CD4-positive, alpha-beta memory T cell (primary cell): ENCODE results near the gene LDLRAD4. TPM values are rescaled to one million over a fixed set of nuclear protein-coding genes. Genes with fewer than 3 reads are reported as not detected.

Source experiments
- CTCF ChIA-PET: fragments of 350-600 bp; sonication (Branson Sonifier 250); formaldehyde crosslinking; loops from one replicate; lab custom pipeline; 2021; ENCODE audit warnings: inconsistent platforms; ENCODE audit not compliant: partially characterized antibody; lab: Charles Lee
- POLR2A ChIA-PET: fragments of 350-600 bp; sonication (Branson Sonifier 250); formaldehyde crosslinking; loops from one replicate; lab custom pipeline; 2021; ENCODE audit not compliant: partially characterized antibody; lab: Charles Lee
- DNase-seq, 5 donors: peaks; one replicate each; pipeline versions ENCODE4 v3.0.0 to v3.0.0-alpha.2; 2020 to 2022; ENCODE audit warnings: mixed read lengths in 1 of 5
- H3K27ac ChIP-seq: one replicate; pipeline ENCODE4 v1.7.0; 2013; ENCODE audit warnings: low read depth, low read length
- H3K27me3 ChIP-seq: 2 replicates; pipeline ENCODE4 v1.7.0; 2013; ENCODE audit warnings: mild to moderate bottlenecking, low read length, moderate library complexity; ENCODE audit not compliant: insufficient read depth
- H3K36me3 ChIP-seq: 2 replicates; pipeline ENCODE4 v1.7.0; 2013; ENCODE audit warnings: mild to moderate bottlenecking, low read length, moderate library complexity; ENCODE audit not compliant: insufficient read depth
- H3K4me1 ChIP-seq: 2 replicates; pipeline ENCODE4 v1.7.0; 2013; ENCODE audit warnings: mild to moderate bottlenecking, low read length, moderate library complexity; ENCODE audit not compliant: insufficient read depth
- H3K4me3 ChIP-seq, 2 donors: one replicate each; pipeline ENCODE4 v1.7.0; 2013; ENCODE audit warnings: low read length in 2 of 2, mild to moderate bottlenecking in 1 of 2
- H3K9me3 ChIP-seq, 2 donors: one replicate each; pipeline ENCODE4 v1.7.0; 2013; ENCODE audit warnings: low read length in 2 of 2, control low read depth in 1 of 2; ENCODE audit not compliant: control insufficient read depth in 1 of 2
- H3K27ac Mint-ChIP-seq, 7 donors: one replicate each; pipeline ENCODE4 v1.8.0; 2020 to 2021; ENCODE audit warnings: mixed read lengths in 7 of 7, mild to moderate bottlenecking in 6 of 7, inconsistent platforms in 3 of 7, moderate library complexity in 3 of 7
- H3K27me3 Mint-ChIP-seq, 2 donors: one replicate each; pipeline ENCODE4 v1.8.0; 2020 to 2021; ENCODE audit warnings: mixed read lengths in 2 of 2
- H3K36me3 Mint-ChIP-seq, 2 donors: one replicate each; pipeline ENCODE4 v1.8.0; 2020 to 2021; ENCODE audit warnings: mixed read lengths in 2 of 2, inconsistent platforms in 1 of 2, mild to moderate bottlenecking in 1 of 2
- H3K4me1 Mint-ChIP-seq, 4 donors: one replicate each; pipeline ENCODE4 v1.8.0; 2020 to 2021; ENCODE audit warnings: mixed read lengths in 4 of 4, mild to moderate bottlenecking in 1 of 4
- H3K4me3 Mint-ChIP-seq, 8 donors: one replicate each; pipeline ENCODE4 v1.8.0; 2020 to 2021; ENCODE audit warnings: mixed read lengths in 8 of 8, mild to moderate bottlenecking in 7 of 8, moderate library complexity in 6 of 8, inconsistent platforms in 3 of 8
- H3K9me3 Mint-ChIP-seq, 8 donors: one replicate each; pipeline ENCODE4 v1.8.0; 2020 to 2021; ENCODE audit warnings: mixed read lengths in 8 of 8, mild to moderate bottlenecking in 5 of 8, inconsistent platforms in 3 of 8, moderate library complexity in 1 of 8
- intact Hi-C: fragments of 100-400 bp; cut with micrococcal nuclease; formaldehyde crosslinking; loops from one replicate; pipeline ENCODE4 v1.15.1; 2023
- polyA plus RNA-seq, 2 donors: library from polyadenylated mRNA; unstranded; fragments of 300-500 nt; fragmentation: Illumina TruSeq; gene quantifications; one replicate each; pipeline ENCODE4 v1.2.3, GENCODE V29; 2021
- total RNA-seq, 2 experiments: library from RNA; stranded (reverse); gene quantifications; one replicate each; pipeline ENCODE4 v1.2.3, GENCODE V29; 2021

Gene LDLRAD4
- total and polyA plus RNA-seq, 4 experiments from 2014 or later = 17.4 to 63.0 (median 36.6) TPM

DNA sequence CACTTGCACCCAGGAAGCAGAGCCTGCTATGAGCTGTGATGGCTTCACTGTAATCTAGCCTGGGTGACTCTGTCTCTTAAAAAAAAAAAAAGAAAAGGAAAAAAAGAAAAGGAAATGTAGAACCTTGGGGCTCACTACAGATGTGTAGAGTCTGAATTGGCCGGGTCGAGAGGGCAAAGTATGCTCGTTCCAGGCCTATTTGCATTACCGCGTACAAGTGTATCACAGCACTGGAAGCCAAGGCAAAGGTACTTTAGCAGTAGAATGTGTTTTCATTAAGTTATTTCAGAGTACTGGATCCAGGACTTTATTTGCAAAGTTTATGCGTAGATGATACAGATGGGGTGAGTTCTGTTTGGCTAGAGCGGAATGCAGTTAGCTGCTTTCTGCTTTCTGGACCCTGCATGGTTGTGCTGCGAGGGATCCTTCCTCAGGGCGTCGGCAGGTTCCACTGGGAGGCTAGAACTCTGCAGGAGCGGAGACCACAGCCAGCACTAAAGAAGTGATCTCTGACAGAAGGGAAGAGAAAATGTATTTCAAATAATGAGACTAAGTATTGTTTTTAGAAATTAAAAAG lies 51.8 kb downstream of the LDLRAD4 start:
- H3K4me3 Mint-ChIP-seq = peak overlapping the region in 1 of 8 donors; percentile 29
- intact Hi-C loops = no loop called here

DNA sequence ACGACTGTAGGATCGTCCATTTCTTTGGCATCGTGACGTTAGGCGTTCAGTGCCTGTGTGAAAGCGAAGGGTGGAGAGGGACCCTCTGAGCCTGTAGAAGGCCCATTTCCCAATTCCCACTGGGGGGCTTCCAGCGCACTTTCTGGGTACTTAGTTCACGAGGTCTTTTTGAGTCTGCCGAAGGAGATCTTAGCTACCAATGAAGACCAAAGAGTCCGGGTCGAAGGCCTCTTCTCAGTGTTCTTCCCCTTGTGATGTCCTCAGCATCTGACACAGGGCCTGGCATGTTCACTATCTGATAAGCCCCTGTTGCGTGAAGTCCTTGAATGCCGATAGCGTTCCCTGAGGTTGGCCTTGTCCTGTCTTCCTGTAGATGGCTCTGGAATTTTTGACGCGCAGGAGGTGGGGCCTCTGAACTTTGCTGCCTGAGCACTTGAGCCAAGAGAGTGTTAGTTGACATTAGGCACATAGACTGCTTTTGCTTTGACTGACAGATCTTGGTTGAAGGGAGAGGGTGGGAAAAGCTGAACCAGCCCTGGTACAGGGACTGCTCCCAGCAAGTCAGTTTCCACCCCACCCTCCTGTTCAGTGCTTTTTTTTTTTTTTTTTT lies 52.8 kb downstream of the LDLRAD4 start:
- Histone ChIP-seq H3K4me3 (no peak overlapping the region), H3K36me3 (no peaks in the 10 kb centered on the region), H3K4me1 (peaks cover 65% of the 10 kb centered on the region), H3K27me3 (no peaks in the 10 kb centered on the region), H3K9me3 (no peaks in the 10 kb centered on the region), H3K27ac (no peak overlapping the region)
- Mint-ChIP-seq H3K4me1 (peaks cover 50 to 72% (median 65%) of the 10 kb centered on the region in 4 donors), H3K4me3 (peak overlapping the region in 1 of 8 donors; percentile 35), H3K27ac (no peak overlapping the region), H3K9me3 (peaks cover 0 to 12% (median 3%) of the 10 kb centered on the region in 8 donors), H3K27me3 (peaks cover 0 to 5% of the 10 kb centered on the region in 2 donors), H3K36me3 (peaks cover 5 to 23% of the 10 kb centered on the region in 2 donors)
- intact Hi-C loops = no loop called here
- ChIA-PET CTCF (interaction anchor here (0.8 kb wide), 1 partner anchor 55 kb away, joined by 3 read pairs; no protein-coding TSS in a partner anchor), POLR2A (interaction anchor here (9.3 kb wide), 1 partner anchor 105 kb away, joined by 97 read pairs; no protein-coding TSS in a partner anchor)
- DNase-seq = no peak

More for the DNA sequence above, 51.8 kb downstream of the LDLRAD4 start:
- H3K27ac Mint-ChIP-seq = peak overlapping the region in 3 of 7 donors; percentile 19 to 38 (median 38)
- Histone ChIP-seq H3K27ac (no peak overlapping the region), H3K27me3 (no peaks in the 10 kb centered on the region), H3K4me1 (peaks cover 73% of the 10 kb centered on the region), H3K36me3 (no peaks in the 10 kb centered on the region), H3K4me3 (no peak overlapping the region), H3K9me3 (no peaks in the 10 kb centered on the region)
- H3K36me3 Mint-ChIP-seq = peaks cover 5 to 23% of the 10 kb centered on the region in 2 donors
- POLR2A ChIA-PET = interaction anchor here (0.9 kb wide), 1 partner anchor 9 kb away, joined by 5 read pairs; no protein-coding TSS in a partner anchor
- CTCF ChIA-PET = no interaction called here
- H3K27me3 Mint-ChIP-seq = peaks cover 0 to 5% of the 10 kb centered on the region in 2 donors
- H3K4me1 Mint-ChIP-seq = peaks cover 49 to 77% (median 69%) of the 10 kb centered on the region in 4 donors
- DNase-seq = no peak
- H3K9me3 Mint-ChIP-seq = peaks cover 0 to 10% (median 3%) of the 10 kb centered on the region in 8 donors

DNA sequence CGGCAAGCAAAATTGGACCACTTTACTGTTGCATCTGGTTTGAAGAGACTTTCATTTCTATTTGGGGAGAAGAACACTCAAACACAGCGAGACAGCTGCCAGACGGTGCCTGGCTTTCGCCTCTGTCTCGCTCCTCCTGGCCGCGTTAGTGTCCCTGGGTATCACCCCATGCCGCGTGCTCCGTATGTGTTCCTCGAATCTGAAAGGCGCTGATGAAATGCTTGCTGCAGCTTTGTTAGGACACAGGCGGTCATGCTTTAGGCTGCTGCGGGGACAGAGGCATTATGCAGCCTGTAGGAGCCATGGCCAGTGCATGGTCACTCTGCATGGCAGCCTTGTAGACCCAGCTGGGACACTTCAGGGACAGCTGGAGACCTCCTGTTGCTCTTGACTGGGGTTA lies 53.9 kb downstream of the LDLRAD4 start:
- CTCF ChIA-PET = interaction anchor here (1.1 kb wide), 1 partner anchor 103 kb away, joined by 3 read pairs; no protein-coding TSS in a partner anchor
- no peak for DNase-seq
- peak overlapping the region in 7 of 8 donors; percentile 85 to 93 (median 89) for H3K4me3 Mint-ChIP-seq

DNA sequence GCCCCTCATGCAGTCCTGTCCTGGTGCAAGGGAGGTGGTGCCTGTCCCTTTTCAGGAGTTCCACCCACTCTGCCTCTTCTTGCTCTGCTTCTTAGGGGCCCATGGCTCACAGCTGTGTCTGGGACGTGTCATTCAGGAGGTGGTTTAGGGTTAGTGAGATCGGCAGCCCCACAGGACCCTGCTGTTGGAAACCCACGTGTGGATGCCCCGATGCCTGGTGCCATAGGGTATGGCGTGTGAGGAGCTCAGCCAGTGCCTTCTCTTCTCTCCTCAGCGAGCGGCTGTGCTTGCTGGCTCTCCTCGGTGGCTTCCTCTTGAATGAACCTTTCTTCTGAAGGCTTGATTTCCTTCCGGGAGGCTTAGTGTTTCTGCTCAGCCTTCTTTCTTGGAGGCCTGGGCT lies 55.2 kb downstream of the LDLRAD4 start:
- peak overlapping the region; percentile 87 to 97 (median 95) for H3K27ac Mint-ChIP-seq
- peaks cover 42 to 72% (median 63%) of the 10 kb centered on the region in 4 donors for H3K4me1 Mint-ChIP-seq
- POLR2A ChIA-PET = interaction anchor here (0.7 to 9.3 kb wide), 10 partner anchors 8 to 162 kb away, joined by 3 to 97 read pairs (median 5); partner anchors contain the start of gene LDLRAD4

More for the DNA sequence above, 53.9 kb downstream of the LDLRAD4 start:
- H3K27ac ChIP-seq = no peak overlapping the region
- no peaks in the 10 kb centered on the region for H3K9me3 ChIP-seq
- peaks cover 63% of the 10 kb centered on the region for H3K4me1 ChIP-seq
- Mint-ChIP-seq H3K9me3 (peaks cover 0 to 12% (median 3%) of the 10 kb centered on the region in 8 donors), H3K27me3 (peaks cover 0 to 5% of the 10 kb centered on the region in 2 donors), H3K4me1 (peaks cover 45 to 72% (median 62%) of the 10 kb centered on the region in 4 donors), H3K36me3 (peaks cover 5 to 23% of the 10 kb centered on the region in 2 donors), H3K27ac (peak overlapping the region in 5 of 7 donors; percentile 36 to 96 (median 94))
- no peaks in the 10 kb centered on the region for H3K36me3 ChIP-seq
- H3K27me3 ChIP-seq = no peaks in the 10 kb centered on the region
- POLR2A ChIA-PET = interaction anchor here (1.4 to 9.3 kb wide), 5 partner anchors 10 to 164 kb away, joined by 4 to 97 read pairs (median 9); partner anchors contain the start of gene LDLRAD4
- H3K4me3 ChIP-seq = no peak overlapping the region
- intact Hi-C loops = no loop called here

DNA sequence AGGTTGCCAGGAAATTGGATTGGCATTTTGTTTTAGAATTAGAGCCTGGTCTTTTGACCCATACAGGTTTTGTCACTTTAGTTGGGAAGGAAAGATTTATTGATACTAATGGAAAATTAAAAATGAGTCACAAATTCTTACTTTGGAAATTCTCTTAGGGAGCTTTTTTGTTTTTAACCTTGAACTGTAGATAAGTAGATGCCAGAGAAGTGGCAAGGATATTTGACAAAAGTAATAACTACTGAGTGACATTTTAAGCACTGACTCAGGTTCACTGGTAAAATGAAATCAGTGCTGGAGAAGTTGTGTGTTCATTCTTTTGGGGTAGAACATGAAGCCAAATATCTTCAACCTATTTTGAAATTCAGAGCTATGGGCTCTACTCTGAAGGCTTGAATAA lies 56.5 kb downstream of the LDLRAD4 start:
- POLR2A ChIA-PET = interaction anchor here (0.7 to 9.3 kb wide), 5 partner anchors 11 to 101 kb away, joined by 3 to 97 read pairs (median 4); partner anchors contain the start of gene LDLRAD4
- DNase-seq = no peak
- Histone ChIP-seq H3K27ac (no peak overlapping the region), H3K27me3 (no peaks in the 10 kb centered on the region), H3K4me1 (peaks cover 68% of the 10 kb centered on the region), H3K36me3 (no peaks in the 10 kb centered on the region), H3K9me3 (no peaks in the 10 kb centered on the region), H3K4me3 (no peak overlapping the region)
- Mint-ChIP-seq H3K27me3 (no peaks in the 10 kb centered on the region), H3K36me3 (peaks cover 5 to 23% of the 10 kb centered on the region in 2 donors), H3K27ac (peak overlapping the region; percentile 7 to 96 (median 87)), H3K4me3 (peak overlapping the region in 4 of 8 donors; percentile 34 to 93 (median 90)), H3K9me3 (peaks cover 0 to 12% (median 2%) of the 10 kb centered on the region in 8 donors), H3K4me1 (peaks cover 46 to 73% (median 65%) of the 10 kb centered on the region in 4 donors)
- CTCF ChIA-PET = interaction anchor here (1.3 to 1.9 kb wide), 3 partner anchors 59 to 158 kb away, joined by 3 to 7 read pairs (median 3); no protein-coding TSS in a partner anchor
- intact Hi-C loops = loop anchor here (2.0 kb wide), 1 partner anchor 16 kb away; no protein-coding TSS in a partner anchor

More for the DNA sequence above, 55.2 kb downstream of the LDLRAD4 start:
- Mint-ChIP-seq H3K4me3 (peak overlapping the region; percentile 85 to 93 (median 88)), H3K36me3 (peaks cover 5 to 23% of the 10 kb centered on the region in 2 donors), H3K9me3 (peaks cover 0 to 12% (median 3%) of the 10 kb centered on the region in 8 donors), H3K27me3 (no peaks in the 10 kb centered on the region)
- CTCF ChIA-PET = interaction anchor here (1.9 kb wide), 1 partner anchor 58 kb away, joined by 7 read pairs; no protein-coding TSS in a partner anchor
- peak in 4 of 5 donors; percentile 44 to 55 (median 52) for DNase-seq
- H3K27ac ChIP-seq = peak overlapping the region; percentile 63
- intact Hi-C loops = loop anchor here (1.0 to 2.0 kb wide), 2 partner anchors 7 to 17 kb away; no protein-coding TSS in a partner anchor
- H3K9me3 ChIP-seq = no peaks in the 10 kb centered on the region
- H3K4me3 ChIP-seq = peak overlapping the region; percentile 43 to 66
- H3K27me3 ChIP-seq = no peaks in the 10 kb centered on the region
- H3K4me1 ChIP-seq = peaks cover 61% of the 10 kb centered on the region
- no peaks in the 10 kb centered on the region for H3K36me3 ChIP-seq

DNA sequence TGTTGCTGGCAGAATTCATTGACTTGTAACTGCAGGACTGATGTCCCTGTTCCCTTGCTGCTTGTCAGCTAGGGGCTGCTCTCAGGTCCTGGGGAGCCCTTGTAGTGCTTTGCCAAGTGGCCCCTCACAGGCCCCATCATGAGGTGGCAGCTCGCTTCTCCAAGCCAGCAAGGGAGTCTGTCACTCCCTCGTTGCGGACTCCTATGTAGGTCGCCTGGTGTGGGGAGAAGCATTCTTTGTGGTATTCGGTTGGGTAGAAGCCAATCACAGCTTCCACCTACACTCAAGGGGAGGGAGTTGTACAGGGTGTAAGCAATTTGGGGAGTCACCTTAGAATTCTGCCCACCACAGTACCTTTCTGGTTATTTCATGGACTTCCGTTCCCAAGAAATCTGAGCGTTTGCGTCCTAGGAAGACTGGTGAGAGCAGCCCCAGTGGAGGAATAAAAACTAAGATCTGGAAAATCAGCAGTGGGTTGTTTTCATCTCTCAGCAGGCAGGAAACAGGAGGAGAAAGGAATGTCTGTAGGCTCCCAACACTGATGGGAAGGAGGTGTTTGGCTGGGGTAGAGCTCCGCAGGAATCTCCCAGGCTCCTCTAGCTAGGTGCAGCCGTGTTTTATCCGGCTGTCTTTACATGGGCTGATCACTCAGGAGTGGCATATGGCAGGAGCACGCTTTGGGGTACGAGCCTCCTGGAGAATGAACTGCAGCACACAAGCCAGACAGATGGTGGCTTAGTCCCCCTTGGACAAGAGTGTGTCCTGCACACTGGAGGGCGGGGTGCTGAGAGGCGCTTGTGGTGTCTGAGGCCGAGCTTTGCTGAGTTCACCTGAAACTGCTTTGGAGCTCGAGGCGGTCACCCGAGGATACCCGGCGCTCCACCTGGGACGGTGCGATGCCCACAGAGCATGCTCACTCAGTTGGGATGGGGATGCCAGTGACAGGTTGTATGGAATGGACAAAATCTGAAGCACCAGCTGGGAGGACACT lies 58.3 kb downstream of the LDLRAD4 start:
- peak; percentile 49 to 70 (median 65) for DNase-seq
- Mint-ChIP-seq H3K27ac (peak overlapping the region; percentile 82 to 99 (median 95)), H3K4me1 (peaks cover 50 to 87% (median 72%) of the 10 kb centered on the region in 4 donors), H3K36me3 (peaks cover 4 to 9% of the 10 kb centered on the region in 2 donors), H3K4me3 (peak overlapping the region; percentile 63 to 93 (median 82)), H3K27me3 (no peaks in the 10 kb centered on the region), H3K9me3 (peaks cover 0 to 7% (median under 1%) of the 10 kb centered on the region in 8 donors)
- peak overlapping the region; percentile 51 for H3K27ac ChIP-seq
- H3K36me3 ChIP-seq = no peaks in the 10 kb centered on the region
- intact Hi-C loops = no loop called here
- ChIA-PET POLR2A (interaction anchor here (0.6 to 9.3 kb wide), 8 partner anchors 9 to 99 kb away, joined by 3 to 97 read pairs (median 4); partner anchors contain the start of gene LDLRAD4), CTCF (interaction anchor here (1.1 to 1.9 kb wide), 4 partner anchors 9 to 103 kb away, joined by 3 to 7 read pairs (median 4); no protein-coding TSS in a partner anchor)
- peaks cover 83% of the 10 kb centered on the region for H3K4me1 ChIP-seq
- no peak overlapping the region for H3K4me3 ChIP-seq
- H3K9me3 ChIP-seq = no peaks in the 10 kb centered on the region
- H3K27me3 ChIP-seq = no peaks in the 10 kb centered on the region
